ENCODE measurements around the gene CYP2D6.
"Not testable (repeated sequence)": the region's sequence is repeated elsewhere in the genome, so short reads cannot be mapped to it uniquely, and the experiment has no call there.

CYP2D6 gene

GRCh38 chr22:42156598-42156997, 26.0 kb upstream of the CYP2D6 start:
- DNase-seq, result no peak

- DNase-seq, result no peak
Observed at GRCh38 chr22:42156121-42156520, 25.5 kb upstream of the CYP2D6 start.

GRCh38 chr22:42155053-42155543, 24.5 kb upstream of the CYP2D6 start:
- DNase-seq, result no peak

GRCh38 chr22:42154293-42155052, 23.9 kb upstream of the CYP2D6 start:
- no peak for DNase-seq

- peak; percentile 21 for DNase-seq
Observed at GRCh38 chr22:42152661-42153270, 22.2 kb upstream of the CYP2D6 start.

- DNase-seq, result no peak
Observed at GRCh38 chr22:42151924-42152635, 21.5 kb upstream of the CYP2D6 start.

- no peak for DNase-seq
Observed at GRCh38 chr22:42150727-42151590, 20.3 kb upstream of the CYP2D6 start.

- not testable (repeated sequence) for DNase-seq
Observed at GRCh38 chr22:42149798-42150197, 19.2 kb upstream of the CYP2D6 start.

GRCh38 chr22:42145175-42145574, 14.6 kb upstream of the CYP2D6 start:
- DNase-seq, result peak; percentile 12

- not testable (repeated sequence) for DNase-seq
Observed at GRCh38 chr22:42143859-42144822, 13.5 kb upstream of the CYP2D6 start.

- no peak for DNase-seq
Observed at GRCh38 chr22:42142771-42143461, 12.3 kb upstream of the CYP2D6 start.

- not testable (repeated sequence) for DNase-seq
Observed at GRCh38 chr22:42141307-42142057, 10.9 kb upstream of the CYP2D6 start.

GRCh38 chr22:42140153-42140552, 9.5 kb upstream of the CYP2D6 start:
- DNase-seq, result not testable (repeated sequence)

- not testable (repeated sequence) for DNase-seq
Observed at GRCh38 chr22:42139508-42139907, 8.9 kb upstream of the CYP2D6 start.

GRCh38 chr22:42138972-42139371, 8.4 kb upstream of the CYP2D6 start:
- DNase-seq, result no peak

- no peak for DNase-seq
Observed at GRCh38 chr22:42138122-42138770, 7.6 kb upstream of the CYP2D6 start.

- not testable (repeated sequence) for DNase-seq
Observed at GRCh38 chr22:42135688-42136087, 5.1 kb upstream of the CYP2D6 start.

GRCh38 chr22:42134100-42135020, 3.8 kb upstream of the CYP2D6 start:
- no peak for DNase-seq
